Neural progenitor cell (in vitro differentiated cells): ENCODE data around the gene YIPF2.

Experiments
- EZH2 ChIP-seq: fragments of 200-600 bp; sonication (generic); IDR thresholded peaks from 2 replicates; pipeline ENCODE4 v1.6.1; 2017; ENCODE audit warnings: antibody characterized with exemption, mild to moderate bottlenecking, moderate library complexity
- TF ChIP-seq, protein P1 (sequence below): fragments of 200-600 bp; sonication (generic); IDR thresholded peaks from 2 replicates; pipeline ENCODE4 v1.5.1; 2017; ENCODE audit warnings: antibody characterized with exemption, mild to moderate bottlenecking

DNA sequence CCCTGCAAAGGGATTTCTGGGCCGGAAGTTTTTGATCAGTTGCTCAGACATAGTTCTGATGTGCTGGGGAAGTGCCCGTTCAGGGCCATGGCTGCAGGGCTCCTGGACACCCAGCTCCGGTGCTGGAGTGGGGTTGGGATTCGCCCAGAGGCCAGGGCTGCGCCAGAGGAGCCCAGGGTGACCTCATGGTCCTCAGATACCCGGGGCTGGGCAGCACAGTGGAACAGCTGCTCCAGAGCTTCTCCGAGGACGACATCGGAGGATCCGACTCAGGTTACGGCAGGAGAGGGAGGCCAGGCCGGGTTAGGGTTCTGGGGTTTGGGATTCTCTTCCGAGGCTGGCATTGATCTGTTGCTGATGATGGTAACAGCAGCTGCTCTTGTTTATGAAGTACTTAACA lies 36.2 kb downstream of the YIPF2 start:
- TF ChIP-seq, protein P1, sequence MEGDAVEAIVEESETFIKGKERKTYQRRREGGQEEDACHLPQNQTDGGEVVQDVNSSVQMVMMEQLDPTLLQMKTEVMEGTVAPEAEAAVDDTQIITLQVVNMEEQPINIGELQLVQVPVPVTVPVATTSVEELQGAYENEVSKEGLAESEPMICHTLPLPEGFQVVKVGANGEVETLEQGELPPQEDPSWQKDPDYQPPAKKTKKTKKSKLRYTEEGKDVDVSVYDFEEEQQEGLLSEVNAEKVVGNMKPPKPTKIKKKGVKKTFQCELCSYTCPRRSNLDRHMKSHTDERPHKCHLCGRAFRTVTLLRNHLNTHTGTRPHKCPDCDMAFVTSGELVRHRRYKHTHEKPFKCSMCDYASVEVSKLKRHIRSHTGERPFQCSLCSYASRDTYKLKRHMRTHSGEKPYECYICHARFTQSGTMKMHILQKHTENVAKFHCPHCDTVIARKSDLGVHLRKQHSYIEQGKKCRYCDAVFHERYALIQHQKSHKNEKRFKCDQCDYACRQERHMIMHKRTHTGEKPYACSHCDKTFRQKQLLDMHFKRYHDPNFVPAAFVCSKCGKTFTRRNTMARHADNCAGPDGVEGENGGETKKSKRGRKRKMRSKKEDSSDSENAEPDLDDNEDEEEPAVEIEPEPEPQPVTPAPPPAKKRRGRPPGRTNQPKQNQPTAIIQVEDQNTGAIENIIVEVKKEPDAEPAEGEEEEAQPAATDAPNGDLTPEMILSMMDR, result no peak
- no peak for TF ChIP-seq EZH2
